CD14-positive monocyte (primary cell): Measurements from ENCODE around the gene PIP4K2A. TPM values are rescaled to one million over a fixed set of nuclear protein-coding genes. Genes with fewer than 3 reads are reported as not detected.

Experiments
- DNase-seq, 3 donors: peaks; one replicate each; pipeline ENCODE4 v3.0.0-alpha.2; 2011 to 2022
- H2AFZ ChIP-seq: 2 replicates; pipeline ENCODE4 v1.6.0; 2012; ENCODE audit warnings: mild to moderate bottlenecking, low read depth, low read length, inconsistent platforms; ENCODE audit not compliant: insufficient read depth, poor library complexity, severe bottlenecking
- H3K27ac ChIP-seq, 2 donors: 1 replicate in 1 of 2; 2 replicates in 1 of 2; pipeline ENCODE4 v1.5.1; 2012 to 2013; ENCODE audit warnings: low read length in 2 of 2, control low read depth in 1 of 2, inconsistent platforms in 1 of 2, low read depth in 1 of 2, mild to moderate bottlenecking in 1 of 2
- H3K27me3 ChIP-seq, 2 donors: one replicate each; pipeline versions ENCODE4 v1.6.0 to v1.6.1; 2011 to 2013; ENCODE audit warnings: low read length in 2 of 2; ENCODE audit not compliant: control insufficient read depth in 2 of 2, insufficient read depth in 2 of 2
- H3K36me3 ChIP-seq, 2 donors: replicated peaks in 1 of 2; 1 replicate in 1 of 2; 2 replicates in 1 of 2; pipeline versions ENCODE4 v1.5.1 to v1.6.1; 2012 to 2013; ENCODE audit warnings: low read length in 2 of 2, control low read depth in 1 of 2, inconsistent platforms in 1 of 2, mild to moderate bottlenecking in 1 of 2; ENCODE audit not compliant: insufficient read depth in 2 of 2, control insufficient read depth in 1 of 2
- H3K4me1 ChIP-seq, 2 donors: 1 replicate in 1 of 2; 2 replicates in 1 of 2; pipeline versions ENCODE4 v1.5.1 to v1.6.1; 2012 to 2013; ENCODE audit warnings: low read length in 2 of 2, control low read depth in 1 of 2, inconsistent platforms in 1 of 2, mild to moderate bottlenecking in 1 of 2, moderate library complexity in 1 of 2; ENCODE audit not compliant: insufficient read depth in 2 of 2, control insufficient read depth in 1 of 2
- H3K4me2 ChIP-seq: replicated peaks from 2 replicates; pipeline ENCODE3; 2012; ENCODE audit warnings: low read length, moderate library complexity, mild to moderate bottlenecking; ENCODE audit not compliant: poor library complexity, severe bottlenecking; ENCODE audit errors: extremely low read depth
- H3K4me3 ChIP-seq, 3 experiments: fragments of 200-600 bp in 1 of 3; sonication (generic) in 1 of 3; replicated peaks in 1 of 3; 1 replicate in 2 of 3; 2 replicates in 1 of 3; pipeline ENCODE4 v1.5.1; 2011 to 2013; ENCODE audit warnings: low read length in 3 of 3, mild to moderate bottlenecking in 3 of 3, control low read depth in 2 of 3, low read depth in 2 of 3, inconsistent platforms in 1 of 3, moderate library complexity in 1 of 3
- H3K79me2 ChIP-seq: 2 replicates; pipeline ENCODE4 v1.6.0; 2012; ENCODE audit warnings: mild to moderate bottlenecking, control low read depth, inconsistent platforms, low read length, moderate library complexity; ENCODE audit not compliant: insufficient read depth
- H3K9ac ChIP-seq: 2 replicates; pipeline ENCODE4 v1.6.0; 2017; ENCODE audit warnings: low read length, mild to moderate bottlenecking; ENCODE audit not compliant: insufficient read depth, poor library complexity, severe bottlenecking
- H3K9me3 ChIP-seq, 2 donors: replicated peaks in 1 of 2; 1 replicate in 1 of 2; 2 replicates in 1 of 2; pipeline versions ENCODE4 v1.5.1 to v1.6.1; 2012 to 2013; ENCODE audit warnings: low read length in 2 of 2, control low read depth in 1 of 2; ENCODE audit not compliant: control insufficient read depth in 1 of 2, insufficient read depth in 1 of 2
- H4K20me1 ChIP-seq: 2 replicates; pipeline ENCODE4 v1.6.0; 2012; ENCODE audit warnings: mild to moderate bottlenecking, low read length, control low read depth, moderate library complexity; ENCODE audit not compliant: insufficient read depth
- H3K27ac Mint-ChIP-seq, 7 donors: one replicate each; pipeline ENCODE4 v1.8.0; 2020; ENCODE audit warnings: mild to moderate bottlenecking in 7 of 7, mixed read lengths in 7 of 7, moderate library complexity in 6 of 7, inconsistent platforms in 2 of 7
- H3K27me3 Mint-ChIP-seq, 3 donors: one replicate each; pipeline ENCODE4 v1.8.0; 2021 to 2022; ENCODE audit warnings: low read depth in 3 of 3, mild to moderate bottlenecking in 3 of 3, mixed read lengths in 3 of 3, moderate library complexity in 3 of 3, inconsistent platforms in 1 of 3
- H3K36me3 Mint-ChIP-seq, 2 donors: one replicate each; pipeline ENCODE4 v1.8.0; 2020; ENCODE audit warnings: mixed read lengths in 2 of 2, inconsistent platforms in 1 of 2, mild to moderate bottlenecking in 1 of 2
- H3K4me1 Mint-ChIP-seq: one replicate; pipeline ENCODE4 v1.8.0; 2020; ENCODE audit warnings: mild to moderate bottlenecking, mixed read lengths
- H3K4me3 Mint-ChIP-seq, 2 donors: one replicate each; pipeline ENCODE4 v1.8.0; 2020; ENCODE audit warnings: mild to moderate bottlenecking in 2 of 2, mixed read lengths in 2 of 2, moderate library complexity in 1 of 2
- H3K9me3 Mint-ChIP-seq, 7 donors: one replicate each; pipeline ENCODE4 v1.8.0; 2020 to 2022; ENCODE audit warnings: mixed read lengths in 7 of 7, mild to moderate bottlenecking in 6 of 7, moderate library complexity in 6 of 7, inconsistent platforms in 2 of 7
- WGBS: methylation state at CpG from one replicate; pipeline ENCODE4 v1.1.5; 2013; ENCODE audit warnings: missing lambda C conversion rate; ENCODE audit not compliant: insufficient coverage; 5-methylcytosine and 5-hydroxymethylcytosine counted together
- intact Hi-C, 2 donors: fragments of 100-400 bp; cut with micrococcal nuclease; formaldehyde crosslinking; loops; one replicate each; pipeline versions ENCODE4 v1.15.0 to v1.15.1; 2023
- polyA plus RNA-seq, 3 donors: library from polyadenylated mRNA; depleted of rRNA in 1 of 3; unstranded in 2 of 3; stranded (reverse) in 1 of 3; fragments of 300-500 nt in 2 of 3; fragments of >200 nt in 1 of 3; fragmentation: Illumina TruSeq in 2 of 3; gene quantifications; 1 replicate in 2 of 3; 2 replicates in 1 of 3; pipeline ENCODE4 v1.2.3, GENCODE V29; 2012 to 2021
- TF ChIP-seq, protein P1 (sequence below): fragments of 200-600 bp; IDR thresholded peaks from one replicate; pipeline ENCODE4 v1.8.0; 2022; ENCODE audit warnings: antibody characterized with exemption, mild to moderate bottlenecking

Gene PIP4K2A
- polyA plus RNA-seq, 3 donors, result 9.7 to 33.7 (median 16.6) TPM

DNA sequence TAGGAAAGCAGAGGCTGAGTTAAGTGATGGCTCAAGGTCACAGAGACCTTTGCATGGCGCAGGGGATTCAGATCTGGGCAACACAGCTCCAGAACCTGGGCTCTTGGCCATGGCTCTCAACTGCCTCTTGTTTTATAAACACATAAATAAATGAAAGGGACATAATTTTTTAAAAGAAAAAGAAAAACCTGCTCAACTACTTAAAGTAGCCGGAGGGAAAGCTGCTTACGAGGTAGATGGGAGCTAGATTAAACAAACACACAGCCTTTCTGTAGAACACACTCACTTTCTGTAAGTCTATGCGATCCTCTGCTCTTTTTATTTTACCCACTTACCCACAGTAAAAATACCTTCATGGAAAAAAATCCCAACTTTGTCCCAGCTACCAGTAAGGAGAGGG is 81.3 kb downstream of the PIP4K2A start:
- Histone ChIP-seq H3K9ac (no peak overlapping the region), H3K27ac (peak overlapping the region in 1 of 2 donors; percentile 34), H3K27me3 (no peaks in the 10 kb centered on the region), H3K79me2 (peaks cover 99% of the 10 kb centered on the region), H3K4me3 (no peak overlapping the region), H3K4me1 (peaks cover 23 to 32% of the 10 kb centered on the region in 2 donors), H2AFZ (no peak overlapping the region), H3K36me3 (no peaks in the 10 kb centered on the region), H3K9me3 (no peaks in the 10 kb centered on the region), H3K4me2 (no peak overlapping the region), H4K20me1 (peaks cover 92% of the 10 kb centered on the region)
- no CpG with 5 or more reads among the region's 4 CpGs for whole genome bisulfite sequencing
- Mint-ChIP-seq H3K9me3 (no peaks in the 10 kb centered on the region), H3K4me1 (peaks cover 46% of the 10 kb centered on the region), H3K27me3 (peaks cover 0 to 1% (median 0%) of the 10 kb centered on the region in 3 donors), H3K27ac (peak overlapping the region in 3 of 7 donors; percentile 16 to 74 (median 35)), H3K4me3 (no peak overlapping the region), H3K36me3 (peaks cover 3 to 9% of the 10 kb centered on the region in 2 donors)
- intact Hi-C loops, result no loop called here
- TF ChIP-seq, protein P1, sequence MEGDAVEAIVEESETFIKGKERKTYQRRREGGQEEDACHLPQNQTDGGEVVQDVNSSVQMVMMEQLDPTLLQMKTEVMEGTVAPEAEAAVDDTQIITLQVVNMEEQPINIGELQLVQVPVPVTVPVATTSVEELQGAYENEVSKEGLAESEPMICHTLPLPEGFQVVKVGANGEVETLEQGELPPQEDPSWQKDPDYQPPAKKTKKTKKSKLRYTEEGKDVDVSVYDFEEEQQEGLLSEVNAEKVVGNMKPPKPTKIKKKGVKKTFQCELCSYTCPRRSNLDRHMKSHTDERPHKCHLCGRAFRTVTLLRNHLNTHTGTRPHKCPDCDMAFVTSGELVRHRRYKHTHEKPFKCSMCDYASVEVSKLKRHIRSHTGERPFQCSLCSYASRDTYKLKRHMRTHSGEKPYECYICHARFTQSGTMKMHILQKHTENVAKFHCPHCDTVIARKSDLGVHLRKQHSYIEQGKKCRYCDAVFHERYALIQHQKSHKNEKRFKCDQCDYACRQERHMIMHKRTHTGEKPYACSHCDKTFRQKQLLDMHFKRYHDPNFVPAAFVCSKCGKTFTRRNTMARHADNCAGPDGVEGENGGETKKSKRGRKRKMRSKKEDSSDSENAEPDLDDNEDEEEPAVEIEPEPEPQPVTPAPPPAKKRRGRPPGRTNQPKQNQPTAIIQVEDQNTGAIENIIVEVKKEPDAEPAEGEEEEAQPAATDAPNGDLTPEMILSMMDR, result no peak
- no peak for DNase-seq

DNA sequence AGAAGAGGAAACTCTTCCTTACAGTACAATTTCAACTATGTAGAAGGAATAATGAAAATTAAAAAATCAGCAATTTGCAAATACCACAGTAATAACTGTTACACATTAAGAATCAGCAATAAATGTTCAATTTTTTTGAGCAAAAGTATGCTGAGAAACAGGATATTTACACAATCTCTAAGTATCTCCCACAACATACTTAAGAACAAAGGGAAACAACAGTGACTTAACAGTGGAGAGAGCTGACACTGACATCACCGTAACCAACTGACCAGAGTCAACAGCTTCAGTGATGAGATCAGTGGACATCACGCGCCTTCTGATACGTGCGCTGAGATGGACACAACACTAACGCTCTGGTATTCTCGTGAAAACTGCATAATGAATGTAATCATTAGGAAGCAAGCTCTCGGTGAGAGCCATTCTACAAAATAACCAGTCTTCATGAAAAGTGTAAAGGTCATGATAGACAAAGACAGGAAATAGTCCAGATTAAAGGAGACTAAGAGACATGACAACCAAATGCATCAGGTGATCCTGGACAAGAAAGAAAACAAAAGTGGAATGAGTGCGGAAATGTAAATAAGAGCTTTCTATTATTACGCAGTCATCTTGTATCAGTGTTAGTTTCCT is 82.6 kb downstream of the PIP4K2A start:
- H3K27me3 Mint-ChIP-seq, result peaks cover 0 to under 1% (median 0%) of the 10 kb centered on the region in 3 donors
- Histone ChIP-seq H3K4me2 (no peak overlapping the region), H3K36me3 (no peaks in the 10 kb centered on the region), H3K4me1 (peaks cover 23 to 32% of the 10 kb centered on the region in 2 donors), H4K20me1 (peaks cover 92% of the 10 kb centered on the region), H3K4me3 (no peak overlapping the region), H3K9ac (no peak overlapping the region), H2AFZ (no peak overlapping the region), H3K9me3 (no peaks in the 10 kb centered on the region), H3K79me2 (peaks cover 100% of the 10 kb centered on the region), H3K27ac (peak overlapping the region in 1 of 2 donors; percentile 78), H3K27me3 (no peaks in the 10 kb centered on the region)
- H3K9me3 Mint-ChIP-seq, result no peaks in the 10 kb centered on the region
- WGBS, result 90% methylated on average over 5 of the region's 10 CpGs
- TF ChIP-seq, protein P1, result no peak
- peaks cover 43% of the 10 kb centered on the region for H3K4me1 Mint-ChIP-seq
- intact Hi-C loops, result no loop called here
- peaks cover 3 to 7% of the 10 kb centered on the region in 2 donors for H3K36me3 Mint-ChIP-seq
- DNase-seq, result no peak
- H3K4me3 Mint-ChIP-seq, result no peak overlapping the region
- peak overlapping the region in 6 of 7 donors; percentile 13 to 90 (median 50) for H3K27ac Mint-ChIP-seq
